Measurements from ENCODE around the gene FRMD4A.

The FRMD4A gene

GRCh38 chr10:14181567-14181936 lies 149.2 kb downstream of the FRMD4A start:
- DNase-seq: no peak

GRCh38 chr10:14180911-14181566 lies 149.7 kb downstream of the FRMD4A start:
- DNase-seq: no peak

- no peak for DNase-seq
Measured at GRCh38 chr10:14179251-14179650, 151.5 kb downstream of the FRMD4A start.

GRCh38 chr10:14173706-14174594 lies 156.8 kb downstream of the FRMD4A start:
- no peak for DNase-seq

GRCh38 chr10:14173391-14173705 lies 157.4 kb downstream of the FRMD4A start:
- DNase-seq: peak in 1 of 2 donors; percentile 12

- DNase-seq: no peak
Measured at GRCh38 chr10:14172336-14172950, 158.3 kb downstream of the FRMD4A start.

- DNase-seq: no peak
Measured at GRCh38 chr10:14171336-14171735, 159.4 kb downstream of the FRMD4A start.

- DNase-seq: no peak
Measured at GRCh38 chr10:14163377-14164086, 167.2 kb downstream of the FRMD4A start.

- DNase-seq: no peak
Measured at GRCh38 chr10:14162629-14163344, 167.9 kb downstream of the FRMD4A start.

GRCh38 chr10:14162061-14162460 lies 168.7 kb downstream of the FRMD4A start:
- DNase-seq: no peak

- no peak for DNase-seq
Measured at GRCh38 chr10:14160299-14160698, 170.4 kb downstream of the FRMD4A start.

- DNase-seq: no peak
Measured at GRCh38 chr10:14158575-14158974, 172.1 kb downstream of the FRMD4A start.

GRCh38 chr10:14156104-14156503 lies 174.6 kb downstream of the FRMD4A start:
- DNase-seq: no peak

- DNase-seq: no peak
Measured at GRCh38 chr10:14153570-14154055, 177.1 kb downstream of the FRMD4A start.

GRCh38 chr10:14151571-14151970 lies 179.2 kb downstream of the FRMD4A start:
- DNase-seq: no peak

GRCh38 chr10:14150526-14150925 lies 180.2 kb downstream of the FRMD4A start:
- no peak for DNase-seq

- no peak for DNase-seq
Measured at GRCh38 chr10:14146501-14146900, 184.2 kb downstream of the FRMD4A start.

- DNase-seq: no peak
Measured at GRCh38 chr10:14146025-14146424, 184.7 kb downstream of the FRMD4A start.

- DNase-seq: no peak
Measured at GRCh38 chr10:14144451-14144850, 186.3 kb downstream of the FRMD4A start.

- DNase-seq: no peak
Measured at GRCh38 chr10:14142606-14143250, 188.0 kb downstream of the FRMD4A start.

- no peak for DNase-seq
Measured at GRCh38 chr10:14141283-14141682, 189.4 kb downstream of the FRMD4A start.

- DNase-seq: no peak
Measured at GRCh38 chr10:14137391-14137790, 193.3 kb downstream of the FRMD4A start.
